GM21447 (cell line): ENCODE data around the gene ABAT.
"Not testable (repeated sequence)": the region's sequence is repeated elsewhere in the genome, so short reads cannot be mapped to it uniquely, and the experiment has no call there.

Experiments
- ATAC-seq: cut with Tn5 transposase; IDR thresholded peaks from one replicate; pipeline ENCODE4 v1.9.1; 2021; ENCODE audit not compliant: unreplicated experiment

ABAT gene

DNA sequence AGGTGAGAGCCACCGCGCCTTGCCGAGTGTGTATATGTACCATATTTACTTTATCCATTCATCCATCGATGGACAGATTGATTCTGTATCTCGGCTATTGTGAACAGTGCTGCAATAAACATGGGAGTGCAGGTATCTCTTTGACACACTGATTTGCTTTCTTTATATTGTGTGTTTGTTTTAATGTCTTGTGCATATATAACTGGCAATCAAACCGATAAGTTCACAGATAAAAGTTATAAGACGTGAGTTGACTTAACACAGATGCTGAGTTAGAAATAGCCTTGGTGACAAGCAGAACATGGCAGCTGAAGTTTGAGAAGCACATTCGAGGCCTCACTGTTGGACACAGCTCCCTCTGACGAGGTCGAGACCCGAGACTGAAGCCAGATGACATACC is 99.8 kb downstream of the ABAT start:
- no peak for ATAC-seq

DNA sequence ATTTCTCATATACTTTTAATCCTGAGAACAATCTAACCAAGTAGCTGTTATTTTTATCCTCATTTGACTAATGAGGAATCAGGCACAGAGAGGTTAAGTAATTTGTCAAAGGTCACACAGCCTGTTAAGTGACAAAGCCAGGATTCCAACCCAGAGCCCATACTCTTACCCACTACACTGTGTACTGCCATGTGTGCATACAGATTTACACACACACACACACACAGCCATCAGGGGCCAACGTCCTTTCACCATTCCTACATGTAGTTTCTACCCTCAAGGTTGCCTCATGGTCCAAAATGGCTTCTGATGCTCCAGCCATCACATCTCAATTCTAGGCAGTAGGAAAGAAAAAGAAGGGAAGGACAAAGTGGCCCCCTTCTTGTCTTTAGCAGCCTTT is 100.9 kb downstream of the ABAT start:
- no peak for ATAC-seq

DNA sequence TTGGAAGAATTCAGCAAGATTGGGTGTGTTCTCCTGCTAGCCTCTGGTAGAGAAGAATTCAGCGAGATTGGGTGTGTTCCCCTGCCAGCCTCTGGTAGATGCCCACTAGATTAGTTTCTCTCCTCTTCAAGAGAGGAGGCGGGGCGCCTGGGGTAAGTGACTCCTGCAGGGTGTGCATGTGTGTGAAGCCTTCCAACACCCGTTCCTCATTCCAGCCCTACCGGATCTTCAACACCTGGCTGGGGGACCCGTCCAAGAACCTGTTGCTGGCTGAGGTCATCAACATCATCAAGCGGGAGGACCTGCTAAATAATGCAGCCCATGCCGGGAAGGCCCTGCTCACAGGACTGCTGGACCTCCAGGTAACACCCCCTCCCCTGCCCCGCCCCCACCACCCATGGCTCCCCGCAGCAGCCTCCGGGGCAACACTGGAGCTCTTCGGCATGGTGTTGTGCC is 101.7 kb downstream of the ABAT start:
- no peak for ATAC-seq

DNA sequence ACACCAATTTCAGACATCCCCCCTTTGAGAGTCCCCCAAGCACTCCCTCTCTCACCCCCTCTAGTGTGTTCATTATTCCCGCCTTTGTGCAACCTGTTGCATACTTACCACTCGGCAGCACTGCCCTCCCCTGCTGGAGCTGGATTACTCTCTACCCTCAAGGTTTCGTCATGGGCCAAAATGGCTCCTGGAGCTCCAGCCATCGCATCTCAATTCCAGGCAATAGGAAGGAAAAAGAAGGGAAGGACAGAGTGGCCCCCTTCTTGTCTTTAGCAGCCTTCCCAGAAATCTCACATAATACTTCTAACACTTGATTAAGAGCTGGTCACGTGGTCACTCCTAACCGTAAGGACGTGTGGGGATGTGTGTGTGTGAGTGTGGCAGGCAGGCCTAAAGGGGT is 102.8 kb downstream of the ABAT start:
- ATAC-seq = no peak

DNA sequence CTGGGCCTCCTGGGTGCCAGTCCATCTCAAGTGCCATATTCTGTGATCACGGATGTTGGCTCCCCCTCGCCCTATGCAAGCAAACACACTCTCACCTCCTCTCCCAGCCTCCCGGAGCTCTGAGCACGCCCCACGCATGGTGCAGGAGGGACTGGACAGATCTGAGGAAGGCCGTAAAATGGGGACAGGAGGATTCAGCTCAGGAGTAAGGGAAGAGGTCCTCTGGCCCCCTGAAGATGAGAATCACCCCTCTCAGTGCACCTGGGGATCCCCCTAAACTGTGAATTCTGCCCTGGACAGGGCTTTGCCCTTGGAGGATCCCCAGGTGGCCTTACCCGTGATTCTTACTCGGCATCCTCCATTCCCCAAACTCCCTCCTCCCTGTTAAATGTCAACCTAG is 107.4 kb downstream of the ABAT start:
- ATAC-seq = no peak

DNA sequence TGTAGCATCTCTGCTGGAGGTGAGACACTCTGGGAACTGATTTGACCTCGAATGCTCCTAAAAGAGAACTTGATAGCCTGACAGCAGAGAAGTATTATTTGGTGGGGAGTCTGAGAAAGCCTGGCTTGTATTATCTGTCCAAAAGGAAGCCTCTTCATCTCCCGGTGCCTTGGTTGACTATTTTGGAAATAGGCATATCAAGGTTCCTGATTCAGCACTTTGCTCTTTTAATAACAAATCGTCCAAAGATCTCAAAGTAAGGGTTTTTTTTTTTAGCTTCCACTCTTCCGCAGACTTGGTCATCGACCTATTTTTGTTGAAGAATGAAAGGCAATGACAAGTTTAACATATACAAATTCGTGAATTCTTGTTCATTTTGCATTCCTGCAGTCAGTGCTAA is 108.3 kb downstream of the ABAT start:
- ATAC-seq = no peak

DNA sequence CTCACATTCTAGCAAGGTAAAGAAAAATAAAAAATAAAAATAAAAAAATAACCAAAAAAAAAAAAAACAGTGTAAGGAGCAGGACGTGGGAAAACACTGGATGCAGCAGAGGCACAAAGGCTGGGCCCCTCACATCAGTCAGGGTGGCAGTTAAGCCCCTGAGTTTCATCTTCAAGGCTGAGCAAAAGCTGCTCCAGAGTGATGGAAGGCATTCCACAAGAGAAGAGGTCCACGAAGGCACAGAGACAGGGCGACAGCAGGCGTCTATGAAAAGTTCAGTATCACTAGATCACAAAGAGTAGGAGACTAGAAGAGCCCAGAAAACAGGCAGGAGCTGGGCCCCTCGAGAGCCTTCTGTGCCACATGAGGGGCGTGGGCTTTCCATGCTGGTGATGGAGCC is 111.0 kb downstream of the ABAT start:
- ATAC-seq = no peak

DNA sequence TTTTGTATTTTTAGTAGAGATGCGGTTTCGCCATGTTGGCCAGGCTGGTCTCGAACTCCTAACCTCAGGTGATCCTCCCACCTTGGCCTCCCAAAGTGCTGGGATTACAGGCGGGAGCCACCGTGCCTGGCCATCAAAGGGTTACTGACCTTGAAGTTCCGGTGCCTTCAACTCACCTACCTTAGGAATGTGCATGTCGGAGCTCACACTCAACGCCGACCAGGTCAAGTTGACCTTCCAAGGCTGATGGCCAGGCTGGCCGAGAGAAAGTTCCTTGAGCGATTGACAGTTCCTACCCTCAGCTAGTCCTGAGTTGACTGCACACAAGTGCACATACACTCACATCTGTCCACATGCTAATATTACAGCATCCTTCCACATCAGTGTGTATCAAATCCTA is 111.9 kb downstream of the ABAT start:
- not testable (repeated sequence) for ATAC-seq

DNA sequence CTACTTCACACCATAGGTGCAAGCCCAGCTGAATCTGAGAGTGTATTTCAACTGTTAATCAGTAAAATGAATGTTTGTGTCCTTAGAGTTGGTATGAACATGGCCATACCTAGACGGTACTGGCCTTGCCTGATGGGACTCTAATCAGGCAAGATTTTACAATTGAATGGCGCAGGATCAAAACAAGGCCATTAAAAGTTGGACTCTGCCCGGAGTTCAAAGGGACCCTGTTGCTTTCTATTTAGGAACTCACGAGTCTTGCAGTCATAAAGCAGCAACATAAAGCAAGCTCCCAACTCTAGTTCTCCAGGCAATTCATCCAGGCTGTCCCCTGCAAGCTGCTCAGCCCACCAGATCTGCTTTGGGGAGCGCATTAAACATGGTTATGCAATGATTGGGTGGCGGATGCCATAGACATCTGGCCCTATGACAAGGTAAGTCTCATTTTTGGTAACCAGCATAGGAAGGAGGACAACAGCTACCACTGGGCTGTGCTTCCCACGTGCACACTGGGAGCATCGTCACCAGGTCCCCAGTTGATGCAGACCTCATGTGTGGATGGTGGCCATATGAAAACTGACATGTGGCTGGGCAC is 114.3 kb downstream of the ABAT start:
- no peak for ATAC-seq

DNA sequence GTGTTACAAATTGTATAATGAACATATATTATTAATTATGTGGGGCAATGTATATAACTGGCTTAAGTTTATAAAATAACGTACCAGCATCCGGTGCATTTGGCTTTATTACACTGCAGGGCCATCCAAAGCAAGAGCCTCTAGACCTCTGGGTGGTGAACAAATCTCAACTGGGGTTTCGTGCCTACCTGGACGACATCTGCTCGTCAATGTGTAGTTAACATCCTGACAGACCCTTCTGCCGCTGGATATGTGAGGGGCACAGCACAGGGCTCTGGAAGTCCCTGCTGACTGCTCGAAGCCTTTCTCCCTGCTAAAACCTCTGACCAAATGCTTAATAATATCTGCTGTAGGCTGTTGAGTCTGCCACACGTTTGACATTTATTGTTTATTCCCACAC is 120.7 kb downstream of the ABAT start:
- ATAC-seq = no peak

DNA sequence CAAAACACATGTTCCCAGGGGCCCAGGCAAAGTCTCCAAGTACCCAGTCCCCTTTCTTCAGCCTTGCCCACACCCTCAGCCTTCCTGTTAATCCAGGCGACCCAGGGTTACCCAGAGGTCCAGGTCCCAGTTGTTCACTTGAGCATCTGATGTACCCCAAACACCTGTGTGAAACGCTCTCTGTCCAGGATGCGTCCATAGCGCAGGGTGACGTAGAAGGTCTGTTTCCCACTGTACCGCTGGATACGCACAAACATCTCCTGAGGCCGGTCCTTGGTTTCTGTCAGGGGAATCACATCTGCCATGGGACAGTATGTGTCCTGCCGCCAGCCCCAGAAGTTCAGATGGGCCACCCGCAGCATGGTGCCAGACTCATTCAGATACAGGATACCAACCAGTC is 121.4 kb downstream of the ABAT start:
- no peak for ATAC-seq

DNA sequence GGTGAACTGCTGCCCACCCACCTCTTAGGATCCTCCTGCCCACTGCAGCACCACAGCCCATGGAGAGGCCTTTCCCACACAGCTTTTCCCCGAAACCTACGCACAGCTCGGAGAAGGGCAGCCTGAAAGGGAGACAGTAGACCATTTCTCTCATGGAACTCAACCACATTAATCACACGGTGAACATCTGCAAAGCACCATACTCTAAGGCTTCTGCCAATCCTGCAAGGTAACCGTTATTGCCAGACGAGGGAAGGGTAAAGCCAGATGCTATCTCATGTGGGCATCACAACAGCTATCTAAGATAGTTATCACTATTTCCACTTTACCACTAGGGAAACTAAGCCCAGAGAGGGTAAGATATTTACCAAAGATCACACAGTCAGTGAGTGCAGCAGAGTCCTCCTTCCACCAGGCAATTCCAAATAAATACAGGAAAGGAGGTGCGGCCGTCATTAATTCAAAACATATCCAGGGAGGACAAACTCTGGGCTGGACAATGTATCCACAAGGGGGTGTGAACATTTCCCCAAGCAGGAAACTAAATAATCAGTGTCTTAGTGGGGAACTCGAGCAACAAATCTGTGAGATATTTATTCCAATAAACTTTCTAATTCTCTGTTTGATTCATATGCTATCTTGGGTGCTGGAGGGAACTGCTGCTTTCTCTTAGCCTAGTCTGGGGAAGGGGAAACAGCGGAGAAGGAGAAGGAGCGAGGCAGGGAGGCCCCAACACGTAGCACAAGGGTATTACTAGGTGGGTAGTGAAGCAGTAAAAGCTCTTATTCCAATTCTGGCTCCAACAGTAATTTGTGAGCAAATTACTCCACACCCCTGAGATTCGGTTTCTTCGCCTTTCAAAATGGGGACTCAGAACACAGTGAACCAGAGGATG is 122.3 kb downstream of the ABAT start:
- ATAC-seq = no peak

DNA sequence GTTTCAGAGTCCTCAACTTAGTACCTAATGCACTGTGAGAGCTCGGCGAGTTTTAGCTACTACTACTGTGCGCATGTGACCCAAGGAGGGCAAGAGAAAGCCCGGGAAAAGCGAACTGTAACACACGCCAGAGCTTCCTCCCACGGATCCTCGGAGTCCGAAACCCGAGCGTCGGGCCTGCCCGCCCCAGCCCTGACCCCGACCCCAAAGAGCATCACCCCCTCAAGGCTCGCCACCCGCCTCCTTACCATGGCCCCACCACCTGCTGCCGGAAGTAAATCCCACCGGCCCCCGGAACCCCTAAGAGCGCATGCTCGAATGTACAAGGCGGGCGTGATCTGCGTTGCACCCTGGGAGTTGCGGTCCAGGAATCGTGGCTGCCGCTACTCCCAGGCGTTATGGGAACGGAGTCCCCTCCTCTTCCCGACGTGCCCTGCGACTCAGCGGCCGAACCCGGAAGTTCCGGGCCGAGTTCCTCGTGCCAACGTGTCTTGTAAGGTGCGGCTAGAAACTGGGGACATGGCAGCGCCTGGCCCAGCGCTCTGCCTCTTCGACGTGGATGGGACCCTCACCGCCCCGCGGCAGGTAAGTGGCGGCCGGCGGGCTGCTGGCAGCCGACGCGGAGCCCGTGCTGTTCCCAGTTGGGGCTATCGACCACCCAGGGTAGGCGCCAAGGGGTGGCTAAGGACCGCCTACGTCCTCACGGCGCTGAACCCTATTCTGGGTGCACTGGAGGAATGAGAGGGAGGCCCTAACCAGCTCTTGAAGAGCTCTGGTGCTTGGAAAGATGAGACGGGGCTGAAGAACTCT is 123.2 kb downstream of the ABAT start, which contains the start of the genes PMM2 and TMEM186:
TSS of gene PMM2 (plus strand) at position 476 of the 810 bp plus-strand sequence. CDS start at position 520, 44 bp downstream.
TSS of gene TMEM186 (minus strand) at position 276 of the 810 bp plus-strand sequence. CDS start at position 251, 25 bp downstream.
- ATAC-seq = peak; percentile 89

DNA sequence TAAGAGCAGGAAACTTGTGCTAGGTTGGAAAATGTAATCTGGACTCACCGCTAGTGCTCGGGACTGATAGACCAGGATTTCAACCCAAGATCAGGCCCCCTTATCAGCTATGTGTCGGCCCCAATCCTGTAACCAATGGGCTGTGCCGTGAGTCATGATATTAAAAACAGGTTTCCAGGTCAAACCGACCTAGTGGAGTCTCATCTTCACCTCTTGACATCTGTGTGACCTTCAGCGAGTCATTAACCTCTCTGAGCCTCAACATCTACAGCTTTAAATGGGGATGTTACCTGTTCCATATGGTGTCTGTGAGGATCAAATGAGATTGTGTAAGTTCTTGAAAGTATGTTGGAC is 123.7 kb downstream of the ABAT start:
- no peak for ATAC-seq

DNA sequence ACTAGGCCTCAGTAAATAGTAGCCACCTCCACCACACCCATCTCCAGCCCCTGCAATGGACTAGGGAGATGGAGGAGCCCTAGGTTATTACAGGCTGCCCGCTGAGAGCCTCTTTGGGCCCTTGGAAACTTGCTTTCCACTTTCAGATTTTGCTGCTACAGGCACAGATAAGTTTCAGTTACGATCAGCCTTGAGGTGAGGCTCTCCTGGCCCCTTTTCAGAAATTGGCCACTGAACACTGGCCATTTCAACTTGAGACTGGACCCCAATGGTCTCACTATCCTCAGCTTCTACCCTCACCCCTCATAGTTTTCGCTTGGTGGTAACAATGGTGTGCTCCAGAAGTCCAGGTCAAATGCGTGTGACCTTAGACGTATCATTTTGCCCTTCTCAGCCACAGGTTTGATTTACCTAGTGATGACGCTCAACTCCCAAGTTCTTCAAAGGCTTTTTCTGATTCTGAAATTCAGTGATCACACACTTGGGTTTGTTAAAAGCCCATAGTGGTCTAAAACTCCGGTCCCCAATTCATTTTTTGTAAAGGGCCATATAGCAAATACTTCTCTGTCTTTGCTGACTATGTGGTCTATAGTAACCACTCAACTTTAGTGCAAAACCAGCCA is 124.2 kb downstream of the ABAT start:
- no peak for ATAC-seq

DNA sequence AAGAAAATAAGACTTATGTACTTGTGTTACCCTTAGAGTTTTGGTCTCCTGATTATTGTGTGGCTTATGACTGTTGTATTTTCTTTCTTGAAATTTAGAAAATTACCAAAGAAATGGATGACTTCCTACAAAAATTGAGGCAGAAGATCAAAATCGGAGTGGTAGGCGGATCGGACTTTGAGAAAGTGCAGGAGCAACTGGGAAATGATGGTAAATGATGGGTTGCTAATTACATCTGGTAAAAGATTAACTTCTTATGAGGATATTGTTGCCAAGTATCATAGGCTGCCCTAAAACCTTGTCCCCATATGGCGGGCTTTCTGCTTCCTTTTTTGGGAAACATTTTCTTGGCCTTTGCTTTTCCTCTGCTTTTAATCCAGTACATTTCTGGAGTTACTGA is 127.3 kb downstream of the ABAT start:
- ATAC-seq = no peak

DNA sequence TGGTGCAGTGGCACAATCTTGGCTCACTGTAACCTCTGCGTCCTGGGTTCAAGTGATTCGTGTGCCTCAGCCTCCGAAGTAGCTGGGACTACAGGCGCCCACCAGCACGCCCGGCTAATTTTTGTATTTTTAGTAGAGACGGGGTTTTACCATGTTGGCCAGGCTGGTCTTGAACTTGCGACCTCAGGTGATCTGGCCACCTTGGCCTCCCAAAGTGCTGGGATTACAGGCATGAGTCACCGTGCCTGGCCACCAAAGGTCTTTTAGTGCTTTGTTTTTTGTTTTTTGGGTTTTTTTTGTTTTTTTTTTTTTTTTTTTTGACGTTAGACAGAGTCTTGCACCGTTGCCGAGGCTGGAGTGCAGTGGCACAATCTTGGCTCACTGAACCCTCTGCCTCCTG is 129.3 kb downstream of the ABAT start:
- ATAC-seq = not testable (repeated sequence)

DNA sequence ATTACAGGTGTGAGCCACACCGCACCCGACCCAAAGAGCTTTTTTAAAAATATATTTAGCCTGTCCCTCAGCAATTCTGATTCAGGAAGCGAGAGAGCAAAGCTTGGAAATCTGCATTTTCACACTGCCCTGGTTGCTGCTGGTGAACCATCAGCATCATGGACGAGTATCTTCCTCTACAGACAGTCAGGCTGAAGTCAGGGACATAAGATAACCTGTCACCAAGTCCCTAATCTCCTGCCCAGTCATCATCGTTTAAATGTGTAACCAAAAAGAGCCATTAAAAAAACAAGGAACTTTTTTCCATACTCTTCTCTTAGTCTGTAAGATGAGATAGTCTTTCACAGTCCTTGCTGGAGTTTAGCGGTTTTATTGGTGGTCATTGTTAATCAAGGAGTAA is 129.9 kb downstream of the ABAT start:
- no peak for ATAC-seq

DNA sequence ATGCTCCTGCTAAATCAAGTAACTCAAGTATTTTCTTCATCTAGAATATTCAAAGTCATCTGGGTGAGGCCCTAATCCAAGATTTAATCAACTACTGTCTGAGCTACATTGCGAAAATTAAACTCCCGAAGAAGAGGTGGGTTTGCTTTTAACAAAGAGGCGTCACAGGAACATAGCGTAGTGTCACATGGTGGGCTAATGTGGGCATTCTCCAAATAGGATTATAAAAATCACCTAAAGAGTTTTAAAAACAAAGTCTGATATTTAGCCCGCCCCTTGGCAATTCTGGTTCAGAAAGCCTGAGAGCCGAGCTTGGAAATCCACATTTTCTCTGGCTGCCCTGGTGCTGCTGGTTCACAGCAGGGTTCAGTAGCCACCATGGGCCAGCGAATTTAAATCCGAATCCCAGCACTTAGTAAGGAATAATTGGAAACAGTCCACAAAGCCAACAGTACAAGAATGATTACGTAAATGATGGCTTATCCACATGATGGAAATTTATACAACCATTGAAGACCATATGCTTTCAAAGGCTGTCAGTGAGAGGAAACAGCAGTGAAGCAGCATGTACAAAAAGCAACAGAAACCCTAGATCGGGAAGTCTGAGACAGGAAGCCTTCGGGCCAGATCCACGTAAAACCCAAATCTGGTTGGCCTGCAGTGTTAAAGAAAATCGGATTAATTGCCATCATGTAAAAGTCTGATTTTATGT is 132.0 kb downstream of the ABAT start:
- no peak for ATAC-seq

DNA sequence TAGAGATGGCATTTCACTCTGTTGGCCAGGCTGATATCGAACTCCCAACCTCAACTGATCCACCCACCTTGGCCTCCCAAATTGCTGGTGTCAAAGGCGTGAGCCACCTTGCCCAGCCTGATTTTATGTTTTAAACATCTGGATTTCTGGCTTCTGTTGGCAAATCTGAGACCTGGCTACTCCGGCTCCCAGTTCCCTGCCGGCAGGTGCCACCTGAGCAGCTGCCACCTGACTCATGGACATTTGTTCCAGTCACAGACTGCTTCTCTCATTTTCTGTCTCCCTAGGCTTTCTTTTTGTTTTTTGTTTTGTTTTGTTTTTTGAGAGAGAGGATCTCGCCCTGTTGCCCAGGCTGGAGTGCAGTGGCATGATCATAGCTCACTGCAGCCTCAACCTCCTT is 132.8 kb downstream of the ABAT start:
- ATAC-seq = no peak
